Umbilical cord (tissue), 2 donors: ENCODE results near the gene DEXI. TPM values are rescaled to one million over a fixed set of nuclear protein-coding genes. Genes with fewer than 3 reads are reported as not detected.

Source experiments
- DNase-seq: peaks from one replicate; pipeline ENCODE4 v3.0.0-alpha.2; 2015; ENCODE audit warnings: low spot score
- total RNA-seq: library from RNA; depleted of rRNA; stranded (reverse); fragments of >200 nt; gene quantifications from one replicate; pipeline ENCODE4 v1.2.3, GENCODE V29; 2014; ENCODE audit warnings: low replicate concordance; ENCODE audit not compliant: insufficient read depth

DEXI gene
- total RNA-seq = 17.6 TPM

DNA sequence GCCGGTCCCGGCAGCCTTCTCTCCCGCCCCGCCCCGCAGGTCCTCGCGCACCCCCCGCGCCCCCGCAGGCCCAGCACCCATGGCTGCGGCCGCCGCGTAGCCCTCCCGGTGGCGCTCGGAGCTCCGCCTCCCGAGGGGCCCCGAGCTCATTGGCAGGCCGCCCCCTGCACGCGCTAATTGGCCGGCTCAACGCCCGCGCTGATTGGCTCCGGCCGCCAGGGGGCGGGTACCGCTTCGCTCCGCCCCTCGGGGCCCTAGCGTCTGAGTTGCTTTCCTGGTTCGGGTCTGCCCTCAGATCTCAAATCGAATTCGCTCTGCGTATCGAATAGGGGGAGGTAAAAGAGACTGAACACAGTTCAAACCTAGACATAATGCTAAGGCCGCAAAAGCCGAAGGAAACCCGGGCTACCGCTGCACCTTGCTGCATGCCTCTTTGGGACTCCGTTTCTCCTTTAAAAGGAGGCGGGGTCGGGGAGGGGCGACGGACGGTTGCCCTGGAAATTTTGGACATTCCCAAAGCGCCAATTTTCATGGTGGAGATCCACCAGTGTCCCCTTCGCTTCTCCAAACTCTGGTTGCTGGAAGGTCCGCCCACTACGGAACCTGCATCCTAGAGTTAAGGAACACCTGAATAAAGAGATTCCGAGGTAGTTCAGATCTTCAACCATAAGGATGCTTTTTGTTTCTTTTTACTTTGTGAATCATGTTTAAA, at the start of gene DEXI:
Gene DEXI (minus strand): TSS at position 117 of the 712 bp plus-strand sequence. CDS start 463 bp downstream, outside the sequence.
- peak; percentile 94 for DNase-seq

DNA sequence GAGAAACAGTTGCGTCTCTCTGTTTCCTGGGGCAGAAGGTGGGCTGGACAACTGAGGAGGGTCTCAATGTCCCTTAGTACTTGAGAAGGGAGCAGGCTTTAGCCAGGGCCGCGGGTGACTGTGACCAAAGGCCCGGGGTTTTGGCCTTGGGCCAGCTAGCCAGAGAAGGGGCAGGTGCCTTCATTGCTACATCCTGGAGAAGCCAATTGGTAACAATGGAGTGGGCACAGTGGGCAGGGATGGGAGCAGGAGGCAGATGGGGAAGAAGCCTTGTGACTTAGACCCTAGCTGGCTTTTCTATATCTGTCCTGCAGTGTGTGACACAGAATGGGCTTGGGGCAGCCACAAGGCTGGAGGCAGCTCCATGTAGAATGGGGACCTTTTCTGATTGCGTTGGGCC, 48.1 kb upstream of the DEXI start:
- no peak for DNase-seq

DNA sequence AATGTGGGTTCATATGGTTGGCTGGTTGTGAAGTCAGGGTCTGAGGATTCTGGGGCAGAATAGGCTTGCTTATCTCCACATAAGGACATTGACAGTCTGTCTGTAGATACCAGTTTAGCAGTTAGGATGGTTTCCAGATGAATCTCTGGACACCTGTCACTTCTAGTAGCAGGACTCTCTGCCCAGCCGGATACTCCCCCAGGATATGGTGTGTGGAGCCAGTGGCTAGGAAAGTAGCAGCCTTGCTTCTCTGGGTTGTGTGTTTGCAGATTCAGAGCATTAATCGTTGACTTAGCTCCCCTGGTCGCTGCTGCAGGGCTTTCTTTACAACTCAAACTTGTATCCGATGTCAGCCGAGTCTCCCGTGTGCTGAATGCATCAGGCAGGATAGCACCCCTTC, 47.3 kb upstream of the DEXI start:
- DNase-seq = no peak

DNA sequence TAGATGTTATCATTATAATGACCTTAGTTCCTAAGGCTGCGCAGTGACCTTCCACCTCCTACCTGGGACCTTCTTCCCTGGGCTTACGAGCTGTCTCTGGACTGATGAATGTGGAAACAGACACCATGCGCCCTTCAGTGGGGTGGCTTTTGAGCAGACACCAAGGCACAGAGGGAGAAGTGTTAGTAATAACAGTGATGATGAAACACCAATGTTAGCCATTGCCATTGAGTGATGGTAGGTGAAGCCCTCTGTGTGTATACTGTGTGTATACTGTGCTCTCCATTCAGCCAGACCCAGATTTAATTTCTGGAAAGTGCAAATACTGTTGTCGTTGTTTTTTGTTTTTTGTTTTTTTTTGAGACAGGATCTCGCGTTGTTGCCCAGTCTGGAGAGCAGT, 46.6 kb upstream of the DEXI start:
- DNase-seq = no peak

DNA sequence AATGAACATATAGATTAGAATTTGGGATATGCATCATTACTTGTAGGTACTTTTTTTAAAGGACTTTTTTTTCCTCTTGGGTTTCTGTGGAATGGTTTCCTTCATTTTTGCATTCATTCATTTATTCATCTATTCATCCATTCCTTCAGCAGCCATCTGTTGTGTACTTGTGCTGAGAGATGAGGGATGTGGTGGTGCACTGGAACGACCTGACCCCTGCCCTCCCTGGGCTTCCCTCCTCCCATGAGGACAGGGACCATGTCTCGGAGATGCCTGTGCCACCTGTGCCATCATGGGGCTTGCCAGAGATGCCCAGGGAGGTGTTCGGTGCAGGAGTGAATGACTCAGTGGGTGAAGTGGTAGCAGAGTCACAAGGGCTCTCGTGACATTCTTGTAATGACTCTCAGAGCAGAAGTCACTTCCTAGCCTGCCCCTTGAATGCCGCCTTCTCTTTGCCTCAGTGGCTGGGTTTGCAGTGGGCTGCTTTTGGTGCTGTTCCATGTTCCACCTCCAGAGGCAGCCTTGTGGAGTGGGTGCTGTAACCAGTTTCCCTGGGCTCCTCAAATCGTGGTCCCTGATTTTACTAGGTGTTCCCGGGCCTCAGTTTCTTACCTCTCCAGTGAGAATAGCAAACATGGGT, 46.0 kb upstream of the DEXI start:
- DNase-seq = no peak

DNA sequence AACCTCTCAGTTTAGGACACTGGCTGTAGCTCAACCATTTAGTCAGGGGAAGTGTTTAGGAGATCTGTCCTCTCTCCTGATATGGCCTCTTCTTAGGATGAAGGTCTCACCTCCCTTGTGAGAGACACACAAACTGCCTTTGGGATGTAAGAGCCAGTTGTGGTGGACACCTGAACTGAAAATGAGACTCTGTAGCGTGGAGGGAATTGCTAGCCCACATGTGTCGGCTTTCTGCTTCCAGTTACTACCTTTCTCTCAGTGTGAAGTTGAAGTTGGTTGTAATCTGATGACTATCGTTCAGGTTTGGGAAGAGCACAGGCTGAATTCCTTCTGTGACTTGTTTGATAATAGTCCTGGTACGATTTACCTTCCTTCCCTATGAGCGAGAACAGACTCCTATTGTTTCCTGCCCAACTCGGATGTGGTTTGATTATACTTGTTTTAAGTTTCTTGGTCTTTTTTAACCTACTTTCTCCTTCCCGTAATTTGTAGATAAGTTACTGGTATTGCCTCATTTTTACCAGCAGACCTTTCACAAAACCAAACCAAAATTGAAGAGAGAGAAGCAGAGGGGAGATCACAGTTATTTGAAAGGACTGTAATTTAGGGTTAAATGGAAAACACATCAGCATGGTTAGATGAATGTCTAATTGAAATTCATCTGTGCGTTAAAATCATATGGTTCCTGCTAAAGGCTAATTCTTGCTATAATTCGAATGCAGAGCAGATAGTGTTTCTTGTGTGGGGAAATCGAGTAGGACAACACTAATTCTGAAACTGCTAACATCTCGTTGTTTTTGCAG, 45.3 kb upstream of the DEXI start:
- no peak for DNase-seq

DNA sequence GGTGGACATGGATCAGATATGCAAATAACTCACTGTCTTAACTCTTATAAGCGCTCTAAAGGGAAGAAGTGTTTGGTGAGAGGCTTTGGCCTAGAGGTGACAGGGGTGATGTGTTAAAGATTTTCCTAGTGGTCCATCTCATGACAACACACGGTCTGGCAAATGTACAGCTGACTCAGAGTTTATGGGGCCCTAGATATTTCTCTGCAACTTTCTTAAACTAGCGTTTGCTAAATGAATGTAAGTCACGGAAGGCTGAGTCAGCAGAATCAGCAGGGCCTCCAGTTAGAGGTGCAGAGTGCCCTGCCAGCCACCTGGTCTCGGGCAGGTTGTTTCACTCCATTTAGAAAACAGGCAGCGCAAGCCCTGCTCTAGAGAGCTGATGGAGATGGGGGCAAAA, 42.2 kb upstream of the DEXI start:
- peak; percentile 70 for DNase-seq

DNA sequence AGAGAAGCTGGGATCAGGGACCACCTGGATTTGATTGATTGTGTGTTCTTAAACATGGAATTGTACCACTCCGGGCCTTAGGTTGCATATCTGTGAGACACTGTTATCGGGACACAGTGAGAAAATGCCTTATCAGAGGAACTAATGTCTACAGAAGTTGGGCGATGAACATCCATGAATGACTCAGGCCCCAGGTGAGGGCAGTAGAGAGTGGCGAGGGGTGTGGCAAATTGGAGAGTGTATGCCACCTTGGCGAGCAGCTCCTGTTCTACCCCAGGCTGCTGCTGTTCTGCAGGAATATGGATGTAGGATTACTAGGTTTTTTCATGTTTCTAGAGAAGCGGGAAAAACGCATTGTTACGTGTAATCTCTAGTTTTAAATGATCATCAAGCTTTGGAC, 40.9 kb upstream of the DEXI start:
- no peak for DNase-seq

DNA sequence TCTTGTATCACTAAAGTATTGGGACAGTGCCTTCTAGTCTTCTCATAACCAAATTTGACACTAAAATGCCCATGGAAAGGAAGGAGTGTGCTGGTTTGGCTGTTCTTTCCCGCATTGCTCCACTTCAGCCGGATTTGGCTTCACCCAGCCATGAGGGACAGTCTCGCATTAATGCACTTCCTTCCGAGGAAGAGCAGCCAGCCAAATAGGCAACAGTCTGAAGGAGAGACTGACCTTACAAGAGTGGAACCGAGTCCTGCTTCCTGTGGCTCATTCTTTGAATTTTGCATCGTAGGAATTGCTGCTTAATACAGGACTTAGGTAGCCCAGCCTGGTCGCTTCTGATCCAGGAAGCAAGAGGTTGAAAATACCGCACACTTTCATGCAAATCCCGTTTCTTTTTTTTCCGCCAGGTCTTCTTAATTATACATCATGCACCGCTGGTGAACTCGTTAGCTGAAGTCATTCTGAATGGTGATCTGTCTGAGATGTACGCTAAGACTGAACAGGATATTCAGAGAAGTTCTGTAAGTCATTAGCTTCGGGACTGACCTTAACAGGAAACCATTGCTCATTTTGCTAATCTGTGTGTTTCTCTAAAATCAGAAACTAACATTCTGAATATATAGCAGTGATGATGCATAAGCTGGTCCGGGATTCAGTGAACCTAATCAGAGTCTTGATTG, 40.3 kb upstream of the DEXI start:
- no peak for DNase-seq

DNA sequence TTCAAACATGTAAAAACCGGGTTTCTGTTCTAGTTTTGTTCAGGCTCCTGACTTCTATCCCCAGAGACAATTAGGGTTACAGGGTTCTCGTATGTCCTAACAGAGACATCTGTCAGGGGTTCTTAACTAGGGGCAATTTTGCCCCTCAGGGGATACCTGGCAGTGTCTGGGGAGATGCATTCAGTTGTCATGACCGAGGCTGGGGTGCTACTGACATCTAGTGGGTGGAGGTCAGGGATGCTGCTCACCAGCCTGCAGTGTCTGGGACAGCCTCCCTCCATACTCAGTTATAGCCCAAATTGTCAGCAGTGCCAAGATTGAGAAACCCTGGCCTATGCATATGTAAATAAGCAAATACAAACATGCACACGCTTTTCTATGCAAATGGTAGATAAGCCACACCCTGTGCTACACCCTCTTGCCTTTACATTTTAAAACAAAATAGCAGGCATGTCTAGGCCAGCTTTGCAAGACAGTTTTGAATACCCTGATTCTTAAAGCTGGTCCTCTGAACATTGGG, 39.5 kb upstream of the DEXI start:
- DNase-seq = no peak

DNA sequence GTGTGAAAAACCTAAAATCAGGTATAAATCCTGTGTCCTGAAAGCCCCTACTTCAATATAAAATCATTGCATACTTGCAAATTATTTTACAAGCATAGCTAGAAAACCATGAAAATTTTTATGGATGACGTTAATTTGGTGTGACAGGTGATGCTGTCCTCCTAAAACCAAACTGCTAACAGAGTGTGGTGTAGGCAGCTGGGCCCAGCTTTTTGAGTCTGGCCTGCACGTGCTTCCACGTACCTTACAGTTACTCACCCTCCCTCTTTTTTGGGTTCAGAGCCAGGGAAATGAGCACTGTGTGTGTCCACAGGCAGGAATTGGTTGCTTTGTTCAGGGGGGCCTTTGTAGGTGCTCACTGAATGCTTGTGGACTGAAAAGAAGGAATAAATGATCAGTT, 38.5 kb upstream of the DEXI start:
- no peak for DNase-seq

DNA sequence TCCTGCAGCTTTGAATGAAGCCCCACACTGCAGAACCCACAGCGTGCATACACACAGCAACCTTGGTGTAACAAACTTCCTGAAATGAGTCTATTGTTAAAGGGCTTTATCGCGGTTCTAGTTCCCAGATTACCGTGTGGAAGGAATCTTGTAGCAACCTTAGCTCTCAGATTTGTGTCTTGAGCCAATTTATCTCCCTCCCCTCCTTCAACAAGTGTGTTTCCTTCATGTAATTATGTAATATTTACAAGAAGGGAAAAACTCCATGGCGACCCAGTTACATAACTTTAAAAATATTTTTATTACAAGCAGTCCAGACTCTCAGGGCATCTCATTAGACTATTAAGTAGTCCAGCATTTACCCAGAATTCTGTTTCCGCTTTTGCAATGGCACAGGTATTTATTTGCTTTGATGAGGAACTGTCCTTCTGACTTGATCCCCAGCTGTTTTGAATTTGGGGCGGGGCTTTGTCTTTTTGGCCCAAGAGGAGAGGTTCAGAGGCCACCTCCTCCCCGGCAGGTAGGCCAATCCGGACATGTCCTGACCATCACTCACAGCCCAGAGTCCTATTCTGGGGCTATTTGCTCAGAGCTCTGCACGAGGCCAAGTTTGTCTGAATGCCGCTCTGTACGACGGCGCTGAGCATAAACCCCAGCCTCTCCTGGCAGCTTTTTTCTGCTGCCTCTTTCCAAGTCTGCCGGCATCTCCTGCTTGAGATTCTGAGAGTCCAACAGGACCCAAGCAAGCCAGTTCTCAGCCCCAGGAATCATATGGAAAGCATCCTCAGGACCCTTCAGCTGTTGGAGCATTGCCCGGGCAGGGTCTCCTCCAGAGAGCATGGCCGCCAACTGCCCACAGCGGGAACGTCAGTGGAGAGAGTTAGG, 37.7 kb upstream of the DEXI start:
- peak; percentile 53 for DNase-seq

DNA sequence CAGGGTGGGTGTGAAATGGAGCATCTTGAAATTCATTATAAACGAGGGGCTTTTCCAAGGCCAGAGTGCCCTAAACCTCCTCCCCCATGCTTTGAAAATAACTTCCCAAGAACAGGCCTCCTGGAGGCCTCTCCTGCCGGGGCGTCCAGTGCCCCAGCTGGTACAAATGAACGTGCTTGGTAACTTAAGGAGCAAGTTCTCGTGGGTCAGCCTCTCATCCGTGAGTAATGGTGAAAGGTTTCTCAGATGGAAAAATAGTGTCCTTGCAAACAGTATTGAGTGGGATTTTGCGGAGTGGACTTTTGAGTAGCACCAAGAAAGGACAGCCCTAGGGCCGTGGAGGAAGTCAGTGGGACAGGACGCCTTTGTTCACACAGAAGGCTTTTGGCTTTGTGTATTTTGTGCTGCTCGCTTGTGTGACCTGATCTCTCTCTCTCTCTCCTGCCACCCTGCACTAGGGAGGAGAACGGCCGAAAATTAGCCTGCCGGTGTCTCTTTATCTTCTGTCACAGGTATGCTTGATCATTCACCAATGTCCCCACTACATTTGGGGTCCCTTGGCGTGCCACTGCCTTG, 36.7 kb upstream of the DEXI start:
- peak; percentile 22 for DNase-seq

DNA sequence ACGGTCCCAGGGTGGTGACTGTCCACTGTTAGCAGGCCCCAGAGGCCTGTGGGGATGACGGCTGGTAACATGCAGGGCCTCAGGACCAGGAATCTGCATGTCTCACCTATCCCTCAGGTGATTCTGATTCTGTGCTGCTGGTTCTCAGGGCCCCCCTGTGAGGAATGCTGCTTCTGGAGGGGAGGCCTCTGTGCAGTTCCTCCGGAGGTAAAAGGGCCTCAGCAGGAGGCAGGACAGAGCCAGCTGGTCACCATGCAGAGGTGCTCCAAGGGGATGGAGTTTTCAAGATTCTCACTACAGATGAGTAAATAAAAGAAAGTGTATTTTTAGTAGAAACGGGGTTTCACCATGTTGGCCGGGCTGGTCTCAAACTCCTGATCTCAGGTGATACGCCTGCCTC, 35.9 kb upstream of the DEXI start:
- no peak for DNase-seq

DNA sequence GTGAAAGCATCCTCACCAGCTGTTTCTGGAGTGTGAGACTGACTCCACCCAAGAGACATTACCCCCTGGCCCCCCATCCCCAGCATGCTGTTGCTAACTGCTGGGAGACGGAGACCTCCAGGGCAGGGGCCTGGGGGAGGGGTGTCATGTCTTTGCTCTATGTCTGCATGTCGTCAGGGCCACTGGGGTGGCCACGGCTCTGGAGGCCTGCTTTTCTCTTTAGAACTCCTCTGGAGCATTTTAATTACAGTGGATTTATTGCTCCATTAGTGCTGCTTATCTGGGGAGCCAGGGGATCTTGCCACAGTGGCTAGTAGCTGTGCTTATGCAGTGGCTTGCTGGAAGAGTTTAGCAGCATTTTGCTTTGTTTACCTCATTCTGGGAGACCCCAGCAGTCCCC, 34.4 kb upstream of the DEXI start:
- DNase-seq = no peak

DNA sequence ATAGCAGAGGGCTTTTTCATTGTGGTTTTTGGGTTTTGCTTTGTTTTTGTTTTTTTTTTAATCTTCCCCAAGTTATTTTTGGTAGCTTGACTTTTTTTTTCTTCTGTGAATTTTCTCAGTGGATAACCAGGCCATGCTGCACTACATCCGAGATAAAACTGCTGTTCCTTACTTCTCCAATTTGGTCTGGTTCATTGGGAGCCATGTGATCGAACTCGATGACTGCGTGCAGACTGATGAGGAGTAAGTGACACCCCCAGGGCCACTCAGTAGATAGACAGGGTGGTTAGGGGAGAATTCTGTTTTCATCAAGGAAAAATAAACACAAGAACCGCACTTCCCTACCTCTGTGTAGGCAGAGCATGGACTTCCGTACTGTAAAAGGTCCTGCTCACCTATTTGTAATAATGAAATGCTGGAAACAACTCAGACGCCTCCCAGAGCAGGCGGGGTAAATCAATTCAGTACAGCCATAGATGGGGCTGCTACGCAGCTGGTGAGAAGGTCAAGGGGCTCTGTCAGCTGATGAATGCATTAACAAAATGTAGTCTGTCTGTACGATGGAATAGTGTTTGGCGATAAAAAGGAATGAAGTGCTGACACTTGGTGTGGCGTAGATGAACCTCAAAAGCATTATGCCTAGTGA, 30.7 kb upstream of the DEXI start:
- no peak for DNase-seq

DNA sequence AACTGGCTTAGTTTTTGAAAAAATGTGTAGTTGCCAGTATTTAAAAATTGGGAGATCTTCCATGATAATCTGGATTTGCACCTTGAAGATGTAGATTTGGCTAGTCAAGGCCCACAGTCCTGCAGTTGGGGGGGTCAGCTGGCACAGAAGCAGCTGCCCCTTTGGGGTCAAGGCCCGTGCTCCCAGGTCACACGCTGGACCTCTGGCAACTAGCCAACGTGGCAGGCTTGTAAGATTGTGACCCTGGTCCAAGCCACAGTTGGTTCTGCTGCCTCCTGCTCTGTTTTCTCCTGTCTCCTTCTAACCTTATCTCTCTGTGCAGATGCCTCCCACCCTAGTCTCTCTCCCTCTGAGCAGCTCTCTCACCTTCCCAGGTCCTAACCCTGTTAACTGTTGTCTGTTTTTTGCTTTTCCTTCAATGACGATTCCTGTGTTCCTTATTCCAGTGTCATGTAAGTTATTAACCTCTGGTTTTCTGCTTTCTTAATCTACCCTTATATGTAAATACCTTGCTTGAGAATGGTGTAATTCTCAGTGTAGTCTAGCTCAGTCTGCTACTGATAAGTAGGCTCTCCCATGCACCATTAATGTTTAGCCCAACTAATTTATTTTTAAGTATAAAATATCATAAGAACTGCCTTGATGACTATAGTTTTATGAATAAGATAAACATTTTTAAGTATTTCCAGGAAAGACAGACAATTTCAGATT, 30.0 kb upstream of the DEXI start:
- no peak for DNase-seq

DNA sequence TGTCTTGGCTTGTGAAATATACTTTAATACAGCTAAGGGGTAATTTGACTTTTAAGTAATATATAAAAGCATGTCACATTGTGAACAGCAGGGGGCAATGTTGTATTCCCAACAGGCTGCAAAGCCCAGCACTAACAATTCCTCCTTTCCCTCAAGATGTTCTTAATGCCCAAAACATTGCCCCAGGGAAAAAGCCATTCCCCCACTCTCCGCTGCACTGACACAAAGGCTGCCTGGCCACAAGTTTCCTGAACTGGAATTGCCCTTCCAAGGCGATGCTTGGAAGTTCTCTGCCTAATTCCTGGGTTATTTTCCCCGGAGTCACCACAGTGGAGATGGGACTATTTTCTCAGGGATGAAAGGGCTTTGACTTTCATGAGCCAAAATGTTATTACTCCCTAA, 29.3 kb upstream of the DEXI start:
- DNase-seq = peak; percentile 79

DNA sequence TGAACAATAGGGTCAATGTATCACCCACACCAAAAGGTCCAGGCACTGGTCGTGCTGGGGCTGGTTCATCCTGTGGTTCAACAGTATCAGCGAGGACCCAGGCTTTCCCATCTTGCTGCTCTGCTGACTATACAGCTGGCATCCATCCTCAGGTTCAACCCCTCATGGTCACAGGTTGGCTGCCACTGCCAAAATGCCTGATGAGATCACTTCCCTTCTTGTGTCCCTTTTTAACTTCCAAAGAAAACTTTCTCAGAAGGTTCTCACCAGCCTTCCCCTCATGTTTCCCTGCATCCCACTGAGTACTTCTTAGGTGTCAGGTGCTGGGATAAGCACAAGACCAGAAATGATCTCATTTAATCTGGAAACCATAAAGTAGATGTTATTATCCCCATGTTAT, 27.8 kb upstream of the DEXI start:
- no peak for DNase-seq
